NCI-H526 (cell line): ENCODE measurements around the gene GALNT9.
A peak's percentile ranks its signal among the peaks of the same experiment; 100 is the strongest.
"Not testable (repeated sequence)": the region's sequence is repeated elsewhere in the genome, so short reads cannot be mapped to it uniquely, and the experiment has no call there.

Experiments
- DNase-seq, 2 experiments: peaks; one replicate each; lab custom pipeline; 2025; lab: John Stamatoyannopoulos, UW

Gene GALNT9

DNA sequence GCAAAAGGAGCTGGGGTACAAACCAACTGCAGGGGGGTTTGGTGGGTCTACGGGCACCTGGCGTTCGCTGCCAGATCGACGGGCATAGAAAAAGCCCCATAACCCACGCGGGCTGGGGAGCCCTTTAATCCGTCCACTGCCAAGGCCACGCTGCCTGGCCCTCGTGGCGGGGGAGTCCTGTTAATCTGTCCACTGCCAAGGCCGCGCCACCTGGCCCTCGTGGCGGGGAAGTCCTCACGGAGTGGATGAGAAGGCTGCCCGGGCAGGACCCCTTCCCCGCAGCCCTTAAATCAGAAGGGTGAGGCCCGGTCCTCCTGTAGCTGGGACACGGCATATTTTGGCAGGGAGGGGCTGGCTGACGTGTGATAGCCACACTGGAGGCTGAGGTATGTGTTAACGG lies 99.0 kb downstream of the GALNT9 start:
- DNase-seq = no peak

DNA sequence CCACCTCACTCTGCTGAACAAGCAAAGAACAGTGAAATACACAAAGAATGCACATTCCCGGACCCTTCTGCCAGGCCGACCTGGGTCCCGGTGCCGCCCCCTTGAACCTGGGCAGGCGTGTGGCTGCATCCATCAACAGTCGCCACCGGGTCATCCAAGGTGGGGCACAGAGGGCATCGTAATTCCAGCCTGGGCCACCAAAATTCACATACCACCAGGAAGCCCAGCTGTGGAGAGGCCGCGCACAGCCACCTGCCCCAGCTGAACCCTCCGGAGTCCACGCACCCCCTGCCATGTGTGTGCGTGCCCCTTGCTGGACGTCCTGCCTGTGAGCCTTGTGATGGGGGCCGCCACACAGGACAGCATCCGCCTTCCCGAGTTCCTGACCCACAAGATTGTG lies 99.5 kb downstream of the GALNT9 start:
- DNase-seq = no peak

DNA sequence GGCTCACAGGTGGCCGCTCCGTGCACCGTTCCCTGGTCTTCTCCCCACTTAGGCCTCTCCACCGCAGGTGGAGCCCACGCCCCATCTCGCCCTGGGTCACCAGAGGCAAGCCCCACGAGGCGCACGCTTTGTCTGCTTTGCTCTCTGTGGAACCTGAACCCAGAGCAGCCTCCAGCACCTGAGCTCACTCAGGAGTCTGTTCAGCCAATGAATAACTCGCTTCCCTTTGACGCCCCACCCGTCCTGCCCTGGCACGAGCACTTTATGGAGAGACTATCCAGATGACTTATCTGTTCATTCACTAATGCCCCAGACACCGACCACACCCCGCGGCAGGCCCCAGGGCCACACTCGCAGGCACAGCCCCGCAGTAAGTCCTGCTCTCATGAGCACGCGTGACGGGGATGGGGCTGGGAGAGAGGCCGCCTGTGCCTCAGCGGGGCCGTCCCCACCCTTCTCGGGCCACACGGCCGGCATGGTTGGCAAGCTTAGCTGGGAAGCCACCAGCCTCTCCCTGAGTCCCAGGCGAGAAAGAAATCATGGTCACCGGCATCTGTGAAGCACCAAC lies 100.1 kb downstream of the GALNT9 start:
- DNase-seq = no peak

DNA sequence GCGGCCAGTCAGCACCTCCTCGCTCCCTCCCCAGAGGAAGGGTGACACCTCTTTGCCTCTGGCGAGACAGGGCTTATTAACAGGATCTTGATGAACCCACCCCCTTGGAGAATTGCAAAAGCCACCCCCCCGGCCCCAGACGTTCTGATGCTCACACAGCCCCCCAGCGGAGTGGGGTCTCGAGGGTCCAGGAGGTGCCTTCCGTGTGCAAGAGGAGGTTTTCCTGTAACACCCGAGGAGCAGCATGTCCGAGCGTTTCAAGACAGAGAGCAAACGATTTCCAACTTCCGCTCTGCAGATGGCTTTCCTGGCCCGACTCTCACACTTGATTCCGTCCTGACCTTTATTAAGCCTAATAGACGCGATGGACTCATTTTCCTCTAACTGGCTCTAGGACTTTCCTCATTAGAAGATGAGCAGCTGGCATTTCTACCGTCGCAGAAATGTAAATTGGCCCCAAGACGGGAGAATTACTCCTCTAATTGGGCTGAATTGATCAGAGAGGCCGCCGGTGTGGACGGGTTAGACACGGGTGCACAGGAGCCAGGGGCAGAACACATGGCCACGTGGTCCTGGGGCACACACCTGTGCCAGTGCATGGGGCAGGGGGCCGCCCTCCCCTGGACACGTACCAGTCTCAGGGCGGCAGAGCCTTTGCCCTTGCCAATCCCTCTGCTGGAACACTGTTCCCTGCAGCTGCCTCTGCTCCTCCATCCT lies 100.8 kb downstream of the GALNT9 start:
- DNase-seq = no peak

DNA sequence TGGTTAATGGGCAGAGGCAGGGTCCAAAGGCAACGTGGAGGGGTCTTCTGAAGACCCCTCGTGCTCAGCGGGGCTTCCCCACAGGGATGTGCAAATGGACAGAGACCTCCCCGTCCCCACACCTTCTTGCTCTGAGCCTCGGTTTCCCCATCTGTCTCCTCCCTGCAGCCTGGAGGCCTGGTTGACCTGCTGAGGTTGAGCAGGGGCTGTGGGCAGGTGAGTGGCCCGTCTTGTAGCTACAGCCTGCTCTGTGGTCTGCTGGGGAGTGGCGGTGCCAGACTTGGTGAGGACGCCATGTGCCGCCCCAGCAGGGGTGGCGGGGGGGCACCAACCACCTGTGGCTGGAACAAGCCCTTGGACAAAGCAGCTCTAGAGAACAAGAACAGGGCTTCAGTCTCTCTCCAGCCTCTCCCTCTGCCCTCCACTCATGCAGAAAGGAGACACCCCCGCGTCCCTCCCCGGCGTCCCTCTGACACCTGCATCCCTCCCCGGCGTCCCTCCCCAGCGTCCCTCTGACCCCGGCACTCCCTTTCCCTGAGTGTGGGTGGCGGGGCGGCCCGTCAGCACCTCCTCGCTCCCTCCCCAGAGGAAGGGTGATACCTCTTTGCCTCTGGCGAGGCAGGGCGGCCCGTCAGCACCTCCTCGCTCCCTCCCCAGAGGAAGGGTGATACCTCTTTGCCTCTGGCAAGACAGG lies 101.5 kb downstream of the GALNT9 start:
- DNase-seq = no peak

DNA sequence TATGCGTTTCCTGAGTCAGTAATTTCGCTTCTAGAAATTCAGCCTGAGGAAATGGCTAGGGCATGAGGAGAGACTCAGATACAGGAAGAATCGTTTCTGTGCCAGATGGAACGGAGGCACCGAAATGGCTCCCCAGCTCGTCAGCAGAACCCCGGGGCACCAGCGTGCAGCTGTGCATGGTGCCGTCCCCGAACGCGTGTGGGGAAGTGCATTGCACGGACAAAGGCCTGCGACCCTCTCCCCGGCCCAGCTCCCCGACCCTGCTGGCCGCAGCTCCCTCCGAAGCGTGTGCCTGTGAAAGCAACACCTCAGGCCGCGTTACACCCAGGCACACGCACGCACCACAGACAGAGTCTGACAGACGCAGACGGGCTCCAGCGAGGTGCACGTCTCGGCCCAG lies 102.3 kb downstream of the GALNT9 start:
- DNase-seq = no peak

DNA sequence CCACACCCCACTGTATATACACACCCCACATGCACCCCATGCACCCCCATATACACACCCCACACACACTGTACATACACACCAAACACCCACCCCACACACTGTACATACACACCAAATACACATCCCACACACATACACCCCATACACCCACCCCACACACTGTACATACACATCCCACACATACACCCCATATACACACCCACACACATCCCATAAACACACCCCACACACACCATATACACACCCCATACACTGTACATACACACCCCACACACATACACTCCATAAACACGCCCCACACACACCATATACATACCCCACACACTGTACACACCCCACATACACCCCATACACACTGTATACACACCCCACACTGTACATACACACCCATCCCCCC lies 102.8 kb downstream of the GALNT9 start:
- no peak for DNase-seq

DNA sequence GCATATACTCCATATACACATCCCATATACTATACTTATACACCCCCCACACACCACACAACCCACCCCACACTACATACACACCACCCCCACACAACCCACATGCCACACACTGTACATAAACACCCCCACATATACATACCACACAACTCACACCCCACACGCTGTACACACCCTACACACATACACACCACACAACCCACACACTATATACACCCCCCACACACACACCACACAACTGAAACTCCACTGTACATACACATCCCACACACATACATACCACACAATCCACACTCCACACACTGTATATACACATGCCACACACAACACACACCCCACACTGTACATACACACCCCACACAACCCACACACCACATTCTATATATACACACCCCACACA lies 104.2 kb downstream of the GALNT9 start:
- DNase-seq = no peak

DNA sequence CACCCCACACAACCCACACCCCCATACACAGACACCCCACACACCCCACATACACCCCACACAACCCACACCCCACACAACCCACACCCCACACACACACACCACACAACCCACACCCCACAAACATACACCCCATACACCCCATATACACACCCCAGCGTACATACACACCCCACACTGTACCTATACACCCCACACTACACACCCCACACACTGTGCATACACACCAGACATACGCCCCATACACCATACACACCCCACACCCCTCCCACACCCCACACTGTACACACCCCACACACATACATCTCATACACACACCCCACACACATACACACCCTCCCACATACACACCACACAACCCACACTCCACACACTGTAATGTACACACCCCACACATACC lies 104.9 kb downstream of the GALNT9 start:
- no peak for DNase-seq

DNA sequence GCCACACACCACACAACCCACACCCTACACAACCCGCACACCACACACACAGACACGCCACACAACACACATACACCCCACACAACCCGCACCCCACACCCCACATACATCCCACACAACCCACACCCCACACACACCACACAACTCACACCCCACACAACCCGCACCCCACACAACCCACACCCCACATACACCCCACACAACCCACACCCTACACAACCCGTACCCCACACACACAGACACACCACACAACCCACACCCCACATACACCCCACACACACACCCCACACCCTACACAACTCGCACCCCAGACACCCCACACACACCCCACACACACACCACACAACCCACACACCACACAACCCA lies 106.6 kb downstream of the GALNT9 start:
- no peak for DNase-seq

DNA sequence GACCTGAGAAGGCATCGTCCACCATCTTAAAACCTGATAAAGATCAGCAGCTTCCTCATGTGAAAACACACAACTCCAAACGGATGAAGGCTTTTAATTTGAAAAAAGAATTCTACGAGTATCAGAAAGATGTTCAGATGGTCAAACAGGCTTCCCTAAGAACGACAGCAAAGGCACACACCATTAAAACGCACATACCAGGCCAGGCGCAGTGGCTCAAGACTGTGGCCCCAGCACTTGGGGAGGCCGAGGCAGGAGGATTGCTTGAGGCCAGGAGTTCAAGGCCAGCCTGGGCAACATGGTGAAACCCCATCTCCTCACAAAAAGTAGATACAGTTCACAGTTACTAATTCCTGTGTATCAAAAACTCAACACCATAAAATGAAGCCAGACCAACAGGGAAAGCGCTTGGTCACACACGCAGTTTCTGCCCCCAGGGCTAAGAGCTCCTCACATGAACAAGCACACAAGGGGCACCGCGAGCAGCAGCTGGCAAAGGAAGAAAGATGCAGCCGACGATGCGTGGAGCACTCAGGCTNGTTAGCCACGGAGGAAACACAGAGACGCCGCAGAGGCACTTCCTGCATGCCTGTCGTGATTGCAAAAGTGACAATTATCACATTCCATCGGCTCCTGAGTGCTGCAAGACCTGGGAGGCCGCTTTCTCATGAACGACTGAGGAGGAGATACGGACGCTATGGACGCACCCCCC lies 107.1 kb downstream of the GALNT9 start:
- peak in 1 of 2 experiments; percentile 49 for DNase-seq

DNA sequence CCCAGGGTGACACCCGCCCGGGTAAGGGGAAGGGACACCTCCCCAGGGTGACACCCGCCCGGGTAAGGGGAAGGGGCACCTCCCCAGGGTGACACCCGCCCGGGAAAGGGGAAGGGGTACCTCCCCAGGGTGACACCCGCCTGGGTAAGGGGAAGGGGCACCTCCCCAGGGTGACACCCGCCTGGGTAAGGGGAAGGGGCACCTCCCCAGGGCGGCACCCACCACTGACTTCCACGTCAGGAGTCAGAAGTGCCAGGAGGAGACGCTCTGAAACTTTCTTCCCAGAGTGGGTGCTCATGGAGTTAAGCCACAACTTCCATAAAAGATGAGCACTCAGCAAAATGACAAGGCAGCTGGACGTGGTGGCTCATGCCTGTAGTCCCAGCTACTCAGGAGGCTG lies 109.6 kb downstream of the GALNT9 start:
- DNase-seq = not testable (repeated sequence)

DNA sequence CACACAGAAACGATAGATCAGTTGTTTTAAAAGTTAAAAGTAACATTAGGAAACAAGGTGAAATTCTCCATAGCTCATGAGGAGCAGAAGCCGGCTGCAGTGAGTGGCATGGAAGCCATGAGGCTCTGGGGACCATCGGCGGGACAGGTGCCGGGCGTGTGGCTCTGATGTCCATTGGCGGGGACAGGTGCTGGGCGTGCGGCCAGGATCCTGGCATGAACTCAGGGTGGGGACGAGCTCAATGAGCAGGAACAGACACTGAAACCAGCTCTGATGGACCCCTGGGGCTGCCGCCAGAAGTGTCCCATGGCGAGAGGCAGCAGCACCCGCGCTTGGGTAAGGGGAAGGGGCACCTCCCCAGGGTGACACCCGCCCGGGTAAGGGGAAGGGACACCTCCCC lies 110.1 kb downstream of the GALNT9 start:
- DNase-seq = no peak

DNA sequence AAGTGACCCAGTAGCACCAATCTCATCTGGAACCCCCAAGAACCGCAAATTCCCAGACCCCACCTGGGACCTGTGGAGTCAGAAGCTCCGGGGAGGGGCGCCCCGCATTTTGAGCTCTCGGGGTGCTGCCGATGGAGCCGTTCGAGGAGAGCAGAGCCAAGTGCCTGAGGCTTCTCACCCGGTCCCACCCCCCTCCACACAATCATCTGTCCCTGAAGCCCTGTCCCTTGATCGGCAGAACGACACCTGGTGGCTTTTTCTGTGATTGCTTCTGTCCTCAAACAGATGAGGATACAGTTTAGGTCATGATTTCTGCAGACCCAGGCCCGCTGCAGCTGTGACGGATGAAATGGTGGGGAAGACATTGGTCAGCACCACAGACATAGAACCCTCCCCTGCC lies 110.5 kb downstream of the GALNT9 start:
- DNase-seq = peak; percentile 18 to 67

DNA sequence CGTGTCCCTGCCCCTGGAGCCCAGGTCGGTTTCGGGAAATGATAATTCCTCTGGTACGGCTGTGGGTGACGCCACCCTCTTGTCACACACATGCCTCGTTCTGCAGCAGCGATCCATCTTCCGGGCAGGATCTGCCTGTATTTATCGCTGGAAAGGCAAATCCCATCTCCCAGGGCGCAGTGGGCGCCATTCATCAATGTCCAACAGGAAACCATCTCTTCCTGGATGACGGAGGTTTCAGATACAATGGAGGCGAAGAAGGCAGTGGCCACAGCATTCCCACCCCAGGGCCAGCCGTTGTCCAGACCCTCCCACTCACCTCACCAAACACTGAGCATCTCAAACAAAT lies 110.9 kb downstream of the GALNT9 start:
- no peak for DNase-seq

DNA sequence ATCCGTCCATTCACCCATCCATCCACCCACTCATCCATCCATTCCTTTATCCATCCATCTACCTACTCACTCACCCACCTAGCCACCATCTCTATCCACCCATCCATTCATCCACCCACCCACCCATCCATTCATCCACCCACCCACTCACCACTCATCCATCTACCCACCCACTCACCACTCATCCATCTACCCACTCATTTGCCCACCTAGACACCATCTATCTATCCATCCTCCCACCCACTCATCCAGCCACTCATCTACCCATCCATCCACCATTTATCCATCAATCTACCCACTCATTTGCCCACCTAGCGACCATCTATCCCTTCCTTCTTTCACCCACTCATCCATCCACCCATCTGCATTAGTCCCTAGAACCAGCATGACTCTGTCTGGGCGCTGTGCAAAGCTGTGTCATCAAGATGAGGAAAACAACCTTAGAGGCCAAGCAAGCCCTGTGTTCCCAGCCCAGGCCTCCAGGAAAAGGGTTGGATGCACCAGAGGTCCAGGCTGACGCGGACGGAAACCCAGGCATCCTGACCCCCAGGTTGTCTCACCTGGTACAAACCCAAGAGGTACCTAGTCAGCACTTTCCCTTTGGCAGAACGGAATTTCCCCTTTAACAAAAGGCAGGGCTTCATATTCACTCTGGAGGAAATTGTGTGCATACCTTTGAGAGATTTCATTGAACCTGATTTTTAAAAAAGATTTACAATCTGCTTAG lies 111.4 kb downstream of the GALNT9 start:
- no peak for DNase-seq

DNA sequence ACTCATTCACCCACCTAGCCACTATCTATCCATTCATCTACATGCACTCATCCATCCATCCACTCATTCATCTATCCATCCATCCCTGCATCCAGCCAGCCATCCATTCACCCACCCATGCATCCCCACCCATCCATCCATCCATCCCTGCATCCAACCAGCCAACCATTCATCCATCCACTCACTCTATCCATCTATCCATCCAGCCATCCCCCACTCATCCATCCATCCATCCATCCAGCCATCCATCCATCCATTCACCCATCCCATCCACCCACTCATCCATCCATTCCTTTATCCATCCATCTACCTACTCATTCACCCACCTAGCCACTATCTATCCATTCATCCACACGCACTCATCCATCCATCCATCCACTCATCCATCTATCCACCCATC lies 112.0 kb downstream of the GALNT9 start:
- no peak for DNase-seq

DNA sequence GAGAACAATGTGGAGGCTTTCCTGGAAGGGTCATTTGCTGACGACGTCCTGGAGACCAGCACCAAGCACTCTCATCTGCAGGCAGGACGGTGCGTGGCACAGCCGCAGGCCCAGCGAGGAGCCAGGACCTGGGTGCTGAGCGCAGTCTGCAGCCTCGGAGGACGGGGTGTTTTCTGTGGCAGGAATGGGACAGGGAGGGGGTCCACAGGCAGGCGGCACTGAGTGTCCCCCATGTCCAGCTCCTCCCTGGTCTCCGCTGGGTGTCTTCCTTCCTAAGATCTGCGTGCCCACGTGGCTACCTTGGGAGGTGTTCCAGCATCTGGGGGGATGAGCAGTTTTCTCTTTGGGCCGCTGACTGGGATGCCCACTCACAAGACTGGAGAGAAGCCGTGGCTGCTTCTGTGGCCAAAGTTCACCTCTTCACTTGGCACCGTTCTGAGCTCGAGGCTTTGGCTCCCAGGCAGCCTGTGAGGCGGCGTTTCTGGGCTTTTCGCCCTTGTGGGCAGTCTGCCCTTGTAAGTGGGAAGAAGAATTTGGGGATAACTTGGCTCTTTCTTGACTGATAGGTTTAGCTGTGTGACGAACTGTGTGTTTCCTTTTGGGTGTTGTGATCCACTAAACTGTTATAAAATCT lies 112.9 kb downstream of the GALNT9 start:
- no peak for DNase-seq

DNA sequence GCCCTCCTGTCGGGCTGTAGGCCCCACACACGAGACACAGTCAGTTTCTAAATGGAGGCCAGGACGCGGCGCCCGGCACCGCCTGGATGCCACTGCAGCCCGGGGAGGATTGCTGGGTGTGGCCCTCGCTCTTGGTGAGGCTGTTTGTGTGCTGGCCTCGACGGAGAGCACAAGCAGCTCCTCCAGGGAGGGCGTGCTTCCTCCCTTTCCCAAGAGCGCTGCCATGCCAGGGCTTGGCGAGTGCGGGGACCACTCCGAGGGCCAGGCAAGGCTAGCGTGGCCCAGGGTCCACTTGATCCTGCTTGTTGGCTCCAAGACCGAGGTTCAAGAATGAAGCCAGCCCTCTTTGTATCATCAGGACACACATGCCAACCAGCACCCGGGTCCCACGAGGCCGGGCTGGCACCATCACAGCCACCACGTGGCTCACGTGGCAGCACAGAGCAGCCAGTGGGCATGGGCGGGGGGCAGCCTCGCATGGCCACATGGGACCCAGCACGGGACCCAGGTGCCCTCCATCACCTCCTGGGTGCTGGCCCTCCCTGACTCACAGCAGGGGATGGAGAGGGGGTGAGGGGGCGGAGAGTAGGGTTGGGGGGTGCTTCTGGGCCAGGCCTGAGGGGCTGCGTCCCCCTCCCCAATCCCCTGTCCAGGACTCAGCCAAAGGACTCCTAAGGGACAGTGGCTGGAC lies 113.9 kb downstream of the GALNT9 start:
- DNase-seq = peak in 1 of 2 experiments; percentile 27

DNA sequence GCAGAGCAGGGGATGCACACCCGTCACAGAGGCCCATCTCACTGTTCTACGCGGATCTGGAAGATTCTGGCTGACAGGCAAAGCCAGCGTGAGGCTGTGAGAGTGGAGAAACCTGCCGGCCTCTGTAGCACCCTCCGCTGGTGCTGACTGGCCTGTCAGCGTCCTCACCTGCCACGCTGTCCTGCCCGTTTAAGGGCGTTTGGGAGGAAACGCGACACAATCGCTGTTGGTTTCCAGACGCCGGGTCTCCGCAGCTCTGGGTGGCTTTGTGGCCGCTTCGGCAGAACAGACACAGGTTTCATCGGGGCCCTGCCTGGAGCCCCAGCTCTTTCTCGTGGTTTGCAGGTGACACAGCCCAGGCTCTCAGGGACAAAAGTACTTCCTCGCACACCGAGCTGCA lies 114.5 kb downstream of the GALNT9 start:
- peak in 1 of 2 experiments; percentile 50 for DNase-seq

DNA sequence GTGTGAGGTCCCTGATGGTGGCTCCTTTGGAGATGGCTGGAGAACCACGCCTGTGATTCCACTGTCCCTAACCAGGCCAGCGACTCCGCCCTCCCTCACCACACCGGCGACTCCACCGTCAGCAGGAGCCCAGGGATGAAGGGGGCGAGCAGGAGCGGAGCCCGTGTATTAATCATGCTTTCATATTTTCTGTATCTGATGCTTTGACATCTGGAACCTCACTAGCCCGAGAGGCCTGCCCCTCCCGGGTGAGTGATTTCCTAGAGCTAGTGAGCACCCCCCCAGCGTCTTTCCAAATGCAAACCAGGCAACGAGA lies 115.3 kb downstream of the GALNT9 start:
- DNase-seq = no peak
